ENCODE measurements around the gene SV2C.

The SV2C gene

DNA sequence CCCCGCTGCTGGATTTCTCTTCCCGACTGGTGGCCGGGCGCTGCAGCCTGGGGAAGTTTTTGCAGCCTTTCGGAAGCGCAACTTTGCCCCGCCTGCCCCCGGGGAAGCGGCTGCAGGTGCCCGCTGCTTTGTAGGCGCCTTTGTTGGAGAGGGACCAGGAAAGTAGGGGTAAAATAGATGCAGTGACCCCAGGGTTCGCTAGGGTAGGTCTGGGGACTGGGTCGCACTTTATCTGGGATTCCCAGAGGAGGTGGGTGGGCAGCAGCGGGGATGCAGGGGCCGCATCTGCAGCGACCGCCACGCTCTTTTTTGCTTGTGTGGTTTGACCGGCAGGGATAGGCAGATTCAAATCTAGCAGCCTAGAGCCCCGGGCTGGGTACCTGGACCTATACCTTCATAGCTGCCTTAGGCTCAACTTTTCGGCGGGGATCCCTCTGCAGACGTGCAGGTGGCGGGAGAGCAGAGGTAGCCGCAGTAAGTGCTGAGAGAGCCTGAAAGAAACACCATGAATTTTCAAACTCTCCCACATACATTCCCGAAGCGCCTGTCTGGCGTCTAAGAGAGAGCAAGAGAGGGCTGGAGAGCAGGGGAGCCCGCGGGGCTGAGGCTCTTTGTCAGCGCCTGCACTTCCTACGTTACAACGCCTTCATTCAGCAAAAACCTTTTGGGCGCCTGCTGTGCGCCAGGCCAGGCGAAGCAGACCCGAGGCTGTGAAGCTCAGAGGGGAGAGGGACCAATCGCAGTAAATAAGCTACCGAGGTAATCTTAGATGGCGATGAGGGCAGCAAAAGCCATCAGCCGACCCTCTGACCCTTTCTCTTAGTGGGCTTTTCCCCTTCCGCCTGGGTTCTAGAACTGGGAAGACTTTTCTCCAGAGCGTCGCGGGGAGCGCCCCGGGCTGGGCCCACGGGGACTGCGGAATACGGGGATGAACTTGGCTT, 642 bp downstream of the SV2C start:
- no peaks in the 10 kb centered on the region for H3K27me3 ChIP-seq (ENCODE audit: low read length)
- no peaks in the 10 kb centered on the region for H3K79me2 ChIP-seq (ENCODE audit: insufficient read depth, low read length)
- H3K9ac ChIP-seq (ENCODE audit: low read length): no peak overlapping the region
- H3K9me2 ChIP-seq (replicated peaks; ENCODE audit: insufficient read depth, low read length): no peaks in the 10 kb centered on the region
- H2AFZ ChIP-seq (ENCODE audit: low read depth, low read length, severe bottlenecking): no peak overlapping the region
- no peak overlapping the region for H3K27ac ChIP-seq (ENCODE audit: low read depth, low read length)
- no peak overlapping the region for H3K4me3 ChIP-seq (ENCODE audit: insufficient read depth, low read length, poor library complexity, severe bottlenecking)
- TF ChIP-seq, protein P1, sequence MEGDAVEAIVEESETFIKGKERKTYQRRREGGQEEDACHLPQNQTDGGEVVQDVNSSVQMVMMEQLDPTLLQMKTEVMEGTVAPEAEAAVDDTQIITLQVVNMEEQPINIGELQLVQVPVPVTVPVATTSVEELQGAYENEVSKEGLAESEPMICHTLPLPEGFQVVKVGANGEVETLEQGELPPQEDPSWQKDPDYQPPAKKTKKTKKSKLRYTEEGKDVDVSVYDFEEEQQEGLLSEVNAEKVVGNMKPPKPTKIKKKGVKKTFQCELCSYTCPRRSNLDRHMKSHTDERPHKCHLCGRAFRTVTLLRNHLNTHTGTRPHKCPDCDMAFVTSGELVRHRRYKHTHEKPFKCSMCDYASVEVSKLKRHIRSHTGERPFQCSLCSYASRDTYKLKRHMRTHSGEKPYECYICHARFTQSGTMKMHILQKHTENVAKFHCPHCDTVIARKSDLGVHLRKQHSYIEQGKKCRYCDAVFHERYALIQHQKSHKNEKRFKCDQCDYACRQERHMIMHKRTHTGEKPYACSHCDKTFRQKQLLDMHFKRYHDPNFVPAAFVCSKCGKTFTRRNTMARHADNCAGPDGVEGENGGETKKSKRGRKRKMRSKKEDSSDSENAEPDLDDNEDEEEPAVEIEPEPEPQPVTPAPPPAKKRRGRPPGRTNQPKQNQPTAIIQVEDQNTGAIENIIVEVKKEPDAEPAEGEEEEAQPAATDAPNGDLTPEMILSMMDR (IDR thresholded peaks at IDR 0.05; ENCODE audit: insufficient read depth, low read length, poor library complexity, severe bottlenecking): no peak
- TF ChIP-seq EZH2phosphoT487 (conservative IDR thresholded peaks at IDR 0.05; ENCODE audit: low read length): no peak
- H3K9me3 ChIP-seq (ENCODE audit: insufficient read depth, low read length): no peaks in the 10 kb centered on the region
- H3F3A ChIP-seq (ENCODE audit: insufficient read depth): no peaks in the 10 kb centered on the region
- H3K4me2 ChIP-seq (ENCODE audit: low read depth, low read length, poor library complexity, severe bottlenecking): no peak overlapping the region
- no peaks in the 10 kb centered on the region for H3K36me3 ChIP-seq (ENCODE audit: low read length)
- no peaks in the 10 kb centered on the region for H4K20me1 ChIP-seq (ENCODE audit: low read depth, low read length)

- Histone ChIP-seq H3K4me2 (ENCODE audit: low read depth, low read length, poor library complexity, severe bottlenecking) (no peak overlapping the region), H3K27ac (ENCODE audit: low read depth, low read length) (no peak overlapping the region), H3K4me3 (ENCODE audit: insufficient read depth, low read length, poor library complexity, severe bottlenecking) (no peak overlapping the region), H3K79me2 (ENCODE audit: insufficient read depth, low read length) (no peaks in the 10 kb centered on the region), H3K9ac (ENCODE audit: low read length) (no peak overlapping the region), H3K9me3 (ENCODE audit: insufficient read depth, low read length) (no peaks in the 10 kb centered on the region), H3K36me3 (ENCODE audit: low read length) (no peaks in the 10 kb centered on the region), H3K27me3 (ENCODE audit: low read length) (no peaks in the 10 kb centered on the region), H2AFZ (ENCODE audit: low read depth, low read length, severe bottlenecking) (no peak overlapping the region), H3K9me2 (replicated peaks; ENCODE audit: insufficient read depth, low read length) (no peaks in the 10 kb centered on the region), H3F3A (ENCODE audit: insufficient read depth) (no peaks in the 10 kb centered on the region), H4K20me1 (ENCODE audit: low read depth, low read length) (no peaks in the 10 kb centered on the region)
- TF ChIP-seq, protein P1 (IDR thresholded peaks at IDR 0.05; ENCODE audit: insufficient read depth, low read length, poor library complexity, severe bottlenecking): no peak
- TF ChIP-seq EZH2phosphoT487 (conservative IDR thresholded peaks at IDR 0.05; ENCODE audit: low read length): no peak
Observed at GRCh38 chr5:76084496-76085242, 1.5 kb downstream of the SV2C start.

DNA sequence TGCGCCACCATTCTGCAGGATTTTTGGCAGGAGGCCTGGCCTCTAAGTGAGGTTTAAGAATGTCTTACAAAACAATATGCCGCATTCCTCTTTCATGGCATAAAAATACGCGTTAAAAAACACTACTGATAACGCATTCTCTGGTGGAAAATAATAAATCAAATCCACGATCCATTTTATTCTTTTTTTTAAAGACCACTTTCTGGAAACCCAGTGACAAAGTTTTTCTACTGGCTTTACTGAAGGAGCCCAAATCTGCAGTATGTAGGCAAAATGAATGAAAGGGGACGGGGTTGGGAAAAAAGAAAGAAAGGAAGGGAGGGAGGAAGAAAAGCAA, 2.0 kb downstream of the SV2C start:
- no peaks in the 10 kb centered on the region for H3K9me3 ChIP-seq (ENCODE audit: insufficient read depth, low read length)
- no peak overlapping the region for H3K9ac ChIP-seq (ENCODE audit: low read length)
- no peaks in the 10 kb centered on the region for H3K9me2 ChIP-seq (replicated peaks; ENCODE audit: insufficient read depth, low read length)
- no peak for TF ChIP-seq EZH2phosphoT487 (conservative IDR thresholded peaks at IDR 0.05; ENCODE audit: low read length)
- TF ChIP-seq, protein P1 (IDR thresholded peaks at IDR 0.05; ENCODE audit: insufficient read depth, low read length, poor library complexity, severe bottlenecking): no peak
- no peaks in the 10 kb centered on the region for H3K36me3 ChIP-seq (ENCODE audit: low read length)
- H3K27me3 ChIP-seq (ENCODE audit: low read length): no peaks in the 10 kb centered on the region
- no peak overlapping the region for H3K4me3 ChIP-seq (ENCODE audit: insufficient read depth, low read length, poor library complexity, severe bottlenecking)
- no peaks in the 10 kb centered on the region for H3F3A ChIP-seq (ENCODE audit: insufficient read depth)
- no peak overlapping the region for H3K4me2 ChIP-seq (ENCODE audit: low read depth, low read length, poor library complexity, severe bottlenecking)
- no peaks in the 10 kb centered on the region for H4K20me1 ChIP-seq (ENCODE audit: low read depth, low read length)
- no peak overlapping the region for H3K27ac ChIP-seq (ENCODE audit: low read depth, low read length)
- H2AFZ ChIP-seq (ENCODE audit: low read depth, low read length, severe bottlenecking): no peak overlapping the region
- no peaks in the 10 kb centered on the region for H3K79me2 ChIP-seq (ENCODE audit: insufficient read depth, low read length)

Measured in SU-DHL-6 (cell line).